GM12875 (cell line): ENCODE measurements around the gene TRIM65.
"Not testable (repeated sequence)": the region's sequence is repeated elsewhere in the genome, so short reads cannot be mapped to it uniquely, and the experiment has no call there.

Experiments used
- H3K4me3 ChIP-seq: one replicate; pipeline ENCODE4 v1.5.1; 2011; ENCODE audit warnings: low read depth, low read length, control low read depth
- TF ChIP-seq, protein P1 (sequence below): IDR thresholded peaks from 2 replicates; pipeline ENCODE4 v1.5.1; 2011; ENCODE audit warnings: low read depth, mild to moderate bottlenecking, control low read depth, inconsistent platforms, low read length, moderate library complexity, borderline replicate concordance; ENCODE audit not compliant: insufficient read depth

TRIM65 gene

DNA sequence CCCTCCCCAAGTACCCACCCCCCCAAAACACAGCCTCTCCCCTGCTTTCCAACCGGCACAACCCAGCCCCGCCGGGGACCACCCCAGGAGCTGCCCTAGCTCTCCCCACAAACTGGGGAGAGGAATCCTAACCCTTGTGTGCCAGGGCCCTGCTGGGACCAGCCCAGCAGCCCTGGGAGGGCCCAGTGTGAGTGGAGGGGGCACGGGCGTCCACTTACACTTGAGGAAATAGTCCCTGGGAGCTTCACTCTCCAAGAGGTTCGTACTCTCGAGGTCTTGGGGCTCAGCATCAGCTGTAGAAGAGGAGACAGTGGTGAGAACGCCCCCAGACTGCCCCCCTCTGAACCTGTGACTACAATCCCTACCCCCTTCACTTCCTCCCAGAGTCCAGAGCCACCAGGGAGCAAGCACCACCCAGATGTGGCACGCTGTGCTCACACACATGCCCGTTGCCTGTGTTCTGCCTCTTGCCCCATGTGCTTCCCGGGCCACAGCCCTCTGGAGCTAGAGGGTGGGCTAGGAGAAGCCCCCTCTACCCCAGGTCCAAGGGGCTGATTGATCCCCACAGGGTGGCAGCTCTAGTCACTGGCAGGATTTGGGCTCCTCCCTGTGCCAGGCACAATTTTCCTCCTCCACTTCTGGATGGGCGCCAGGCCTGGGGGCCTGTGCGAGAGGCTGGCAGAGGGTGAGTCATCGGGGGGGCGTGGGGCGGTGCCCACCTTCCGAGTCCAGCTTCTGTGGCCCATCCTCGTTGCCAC lies 21.4 kb downstream of the TRIM65 start:
- no peak overlapping the region for H3K4me3 ChIP-seq
- TF ChIP-seq, protein P1, sequence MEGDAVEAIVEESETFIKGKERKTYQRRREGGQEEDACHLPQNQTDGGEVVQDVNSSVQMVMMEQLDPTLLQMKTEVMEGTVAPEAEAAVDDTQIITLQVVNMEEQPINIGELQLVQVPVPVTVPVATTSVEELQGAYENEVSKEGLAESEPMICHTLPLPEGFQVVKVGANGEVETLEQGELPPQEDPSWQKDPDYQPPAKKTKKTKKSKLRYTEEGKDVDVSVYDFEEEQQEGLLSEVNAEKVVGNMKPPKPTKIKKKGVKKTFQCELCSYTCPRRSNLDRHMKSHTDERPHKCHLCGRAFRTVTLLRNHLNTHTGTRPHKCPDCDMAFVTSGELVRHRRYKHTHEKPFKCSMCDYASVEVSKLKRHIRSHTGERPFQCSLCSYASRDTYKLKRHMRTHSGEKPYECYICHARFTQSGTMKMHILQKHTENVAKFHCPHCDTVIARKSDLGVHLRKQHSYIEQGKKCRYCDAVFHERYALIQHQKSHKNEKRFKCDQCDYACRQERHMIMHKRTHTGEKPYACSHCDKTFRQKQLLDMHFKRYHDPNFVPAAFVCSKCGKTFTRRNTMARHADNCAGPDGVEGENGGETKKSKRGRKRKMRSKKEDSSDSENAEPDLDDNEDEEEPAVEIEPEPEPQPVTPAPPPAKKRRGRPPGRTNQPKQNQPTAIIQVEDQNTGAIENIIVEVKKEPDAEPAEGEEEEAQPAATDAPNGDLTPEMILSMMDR = no peak

DNA sequence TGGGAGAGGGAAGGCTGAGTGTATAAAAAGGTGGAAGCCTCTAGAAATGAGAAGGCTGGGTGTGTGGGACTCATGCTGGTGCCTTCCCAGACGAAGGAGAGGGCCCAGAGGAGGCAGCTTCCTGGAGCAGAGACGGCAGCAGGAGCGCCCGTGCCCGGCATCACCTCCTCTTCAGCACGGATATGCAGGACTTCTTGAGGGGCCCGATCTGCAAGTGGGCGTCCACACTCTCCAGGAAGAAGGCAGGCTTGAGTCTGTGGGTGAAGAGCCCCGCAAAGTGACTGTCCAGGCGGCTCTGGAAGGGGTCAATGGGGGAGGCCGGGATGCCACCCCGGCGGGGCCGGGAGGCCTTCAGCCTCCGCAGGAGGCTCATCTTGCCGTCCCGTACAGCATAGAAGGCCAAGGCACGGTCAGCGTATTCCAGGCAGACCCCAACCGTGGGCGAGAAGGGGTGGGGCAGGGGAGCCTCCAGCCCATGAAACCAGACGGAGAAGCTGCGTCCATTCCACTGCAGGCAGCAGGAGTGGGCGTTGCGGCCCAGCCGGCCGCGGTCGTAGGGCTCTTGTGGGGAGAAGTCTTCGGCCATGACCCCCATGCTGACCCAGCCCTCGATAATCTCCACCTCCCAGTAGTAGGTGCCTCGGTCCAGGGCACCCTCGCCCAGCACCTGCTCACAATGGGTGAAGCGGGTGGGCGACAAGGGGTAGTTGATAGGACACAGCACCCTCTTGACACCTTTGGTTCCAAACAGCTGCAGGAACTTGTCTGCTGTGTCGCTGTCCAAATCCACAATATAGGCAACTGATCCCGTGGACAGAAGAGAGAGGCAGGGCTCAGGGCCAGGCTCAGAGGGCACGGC lies 22.2 kb downstream of the TRIM65 start:
- TF ChIP-seq, protein P1 = no peak
- no peak overlapping the region for H3K4me3 ChIP-seq

- no peak overlapping the region for H3K4me3 ChIP-seq
- TF ChIP-seq, protein P1 = no peak
Observed at GRCh38 chr17:75873587-75874322, 23.0 kb downstream of the TRIM65 start.

DNA sequence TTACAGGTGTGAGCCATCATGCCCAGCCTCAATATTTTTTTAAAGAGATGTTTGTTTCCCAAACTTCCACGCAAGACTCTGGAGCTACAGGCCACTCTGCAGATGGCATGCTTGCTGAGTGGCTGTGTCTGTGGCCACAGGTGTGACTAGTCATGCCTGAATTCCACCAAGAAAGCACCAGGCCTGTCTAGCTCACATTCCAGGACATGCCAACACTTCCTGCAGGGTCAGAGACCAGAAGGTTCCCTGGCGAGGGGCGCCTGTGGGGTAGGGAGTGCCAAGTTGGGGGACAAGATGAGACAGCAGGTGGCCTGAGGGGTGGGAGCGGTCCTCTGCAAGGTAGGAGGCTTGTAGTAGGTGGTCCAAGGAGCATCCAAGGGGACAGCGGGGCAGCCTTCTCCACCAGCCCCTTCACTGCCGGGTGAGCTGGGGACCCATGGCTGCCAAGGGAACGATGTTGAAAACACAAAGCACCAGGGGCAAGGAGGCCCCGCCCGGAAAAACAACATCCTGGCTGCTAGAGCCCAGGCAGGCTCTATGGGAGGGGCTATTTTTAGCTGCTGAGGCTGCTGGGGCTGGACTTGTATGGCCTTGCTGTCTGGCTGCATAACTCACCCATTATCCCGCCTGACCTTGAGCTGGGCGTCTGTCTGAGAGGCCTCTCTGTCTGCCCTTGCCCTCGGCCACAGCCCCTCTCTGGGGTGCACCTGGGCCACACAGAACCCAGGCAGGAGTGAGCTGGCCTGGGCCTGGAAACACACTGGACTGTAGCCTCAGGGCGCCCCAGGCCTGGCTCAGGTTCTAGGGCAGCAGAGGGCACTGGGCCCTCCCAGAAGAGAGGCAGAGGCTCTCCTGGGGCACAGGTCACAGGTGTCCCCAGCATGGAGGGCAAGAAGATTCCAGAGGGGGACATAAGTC lies 24.1 kb downstream of the TRIM65 start:
- no peak overlapping the region for H3K4me3 ChIP-seq
- TF ChIP-seq, protein P1 = no peak

GRCh38 chr17:75870228-75870627 lies 26.5 kb downstream of the TRIM65 start:
- H3K4me3 ChIP-seq = not testable (repeated sequence)

- TF ChIP-seq, protein P1 = no peak
- H3K4me3 ChIP-seq = no peak overlapping the region
Observed at GRCh38 chr17:75869282-75870141, 27.2 kb downstream of the TRIM65 start.

DNA sequence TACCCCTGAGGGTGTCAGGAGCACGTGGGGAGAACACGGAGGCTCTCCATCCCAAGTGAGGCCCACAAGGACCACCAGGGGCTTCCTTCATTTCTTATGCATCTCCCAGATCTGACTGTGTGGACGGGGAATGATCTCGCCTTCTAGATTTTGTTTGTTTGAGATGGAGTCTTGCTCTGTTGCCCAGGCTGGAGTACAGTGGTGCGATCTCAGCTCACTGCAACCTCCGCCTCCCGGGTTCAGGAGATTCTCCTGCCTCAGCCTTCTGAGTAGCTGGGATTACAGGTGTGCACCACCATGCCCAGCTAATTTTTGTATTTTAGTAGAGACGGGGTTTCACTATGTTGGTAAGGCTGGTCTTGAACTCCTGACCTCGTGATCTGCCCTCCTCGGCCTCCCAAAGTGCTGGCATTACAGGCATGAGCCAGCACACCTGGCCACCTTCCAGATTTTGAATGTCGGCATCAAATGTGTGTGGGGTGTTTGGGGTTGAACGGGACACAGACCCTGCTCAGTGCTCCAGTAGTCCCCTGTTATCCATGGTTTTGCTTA lies 27.9 kb downstream of the TRIM65 start:
- not testable (repeated sequence) for H3K4me3 ChIP-seq

DNA sequence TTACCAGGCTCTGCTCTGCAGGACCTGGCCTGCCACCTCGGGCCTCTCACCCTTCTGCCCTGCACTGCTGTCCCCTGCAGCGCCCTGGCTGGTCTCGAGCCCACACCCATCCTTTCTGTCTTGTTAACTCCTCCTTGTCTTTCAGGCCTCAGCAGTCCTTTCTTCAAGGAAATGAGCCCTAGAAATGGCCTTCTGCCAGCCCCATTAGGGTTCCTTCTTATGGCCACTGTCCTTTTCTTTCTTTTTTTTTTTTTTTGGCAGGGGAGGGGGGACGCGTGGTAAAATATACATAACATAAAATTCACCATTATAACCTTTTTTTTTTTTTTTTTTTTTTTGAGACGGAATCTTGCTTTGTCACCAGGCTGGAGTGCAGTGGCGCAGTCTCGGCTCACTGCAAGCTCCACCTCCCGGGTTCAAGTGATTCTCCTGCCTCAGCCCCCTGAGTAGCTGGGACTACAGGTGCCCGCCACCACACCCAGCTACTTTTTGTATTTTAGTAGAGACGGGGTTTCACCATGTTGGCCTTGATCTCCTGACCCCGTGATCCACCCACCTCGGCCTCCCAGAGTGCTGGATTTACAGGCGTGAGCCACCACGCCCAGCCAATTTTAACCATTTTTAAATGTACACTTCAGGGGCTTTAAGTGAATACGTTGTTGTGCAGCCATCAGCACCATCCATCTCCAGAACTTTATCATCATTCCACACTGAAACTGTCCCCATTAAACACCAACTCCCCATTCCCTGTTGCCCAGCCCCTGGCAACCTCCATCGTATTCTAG lies 31.2 kb downstream of the TRIM65 start:
- H3K4me3 ChIP-seq = not testable (repeated sequence)

DNA sequence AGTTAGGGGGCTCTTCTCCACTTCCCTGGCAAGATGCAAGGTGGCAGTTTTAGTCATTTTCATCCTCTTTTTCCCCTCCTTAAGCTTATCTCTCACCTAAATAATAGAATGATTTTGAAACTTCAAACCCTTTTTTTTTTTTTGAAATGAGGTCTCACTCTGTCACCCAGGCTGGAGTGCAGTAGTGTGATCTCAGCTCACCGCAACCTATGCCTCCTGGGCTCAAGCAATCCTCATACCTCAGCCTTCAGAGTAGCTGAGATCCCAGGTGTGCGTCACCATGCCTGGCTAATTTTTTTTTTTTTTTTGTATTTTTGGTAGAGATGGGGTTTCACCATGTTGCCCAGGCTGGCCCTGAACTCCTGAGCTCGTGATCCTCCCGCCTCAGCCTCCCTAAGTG lies 31.9 kb downstream of the TRIM65 start:
- not testable (repeated sequence) for H3K4me3 ChIP-seq
